Neutrophil (primary cell): ENCODE data around the gene CTNNA2.
"Not testable (repeated sequence)": the region's sequence is repeated elsewhere in the genome, so short reads cannot be mapped to it uniquely, and the experiment has no call there.

Source experiments
- H3K27ac ChIP-seq: fragments of 200-600 bp; sonication (generic); 2 replicates; pipeline ENCODE4 v1.5.1; 2016; ENCODE audit warnings: mild to moderate bottlenecking, moderate library complexity
- H3K27me3 ChIP-seq: fragments of 200-600 bp; sonication (generic); 2 replicates; pipeline ENCODE4 v1.6.0; 2016; ENCODE audit warnings: mild to moderate bottlenecking
- H3K36me3 ChIP-seq: fragments of 200-600 bp; sonication (generic); 2 replicates; pipeline ENCODE4 v1.5.1; 2017
- H3K4me1 ChIP-seq, 2 experiments: fragments of 200-600 bp in 1 of 2; sonication (generic) in 1 of 2; 1 replicate in 1 of 2; 2 replicates in 1 of 2; pipeline versions ENCODE4 v1.5.1 to v1.6.1; 2013 to 2016; ENCODE audit warnings: low read depth in 1 of 2, low read length in 1 of 2, mild to moderate bottlenecking in 1 of 2, moderate library complexity in 1 of 2; ENCODE audit not compliant: control insufficient read depth in 1 of 2, insufficient read depth in 1 of 2
- H3K4me3 ChIP-seq, 2 experiments: fragments of 200-600 bp in 1 of 2; sonication (generic) in 1 of 2; 1 replicate in 1 of 2; 2 replicates in 1 of 2; pipeline ENCODE4 v1.5.1; 2013 to 2016; ENCODE audit warnings: low read depth in 1 of 2, low read length in 1 of 2, mild to moderate bottlenecking in 1 of 2, moderate library complexity in 1 of 2
- H3K9me3 ChIP-seq: fragments of 200-600 bp; sonication (generic); 2 replicates; pipeline ENCODE4 v1.5.1; 2016
- TF ChIP-seq, protein P1 (sequence below): fragments of 200-600 bp; sonication (generic); IDR thresholded peaks from 2 replicates; pipeline ENCODE4 v1.5.1; 2016; ENCODE audit warnings: antibody characterized with exemption

Gene CTNNA2

DNA sequence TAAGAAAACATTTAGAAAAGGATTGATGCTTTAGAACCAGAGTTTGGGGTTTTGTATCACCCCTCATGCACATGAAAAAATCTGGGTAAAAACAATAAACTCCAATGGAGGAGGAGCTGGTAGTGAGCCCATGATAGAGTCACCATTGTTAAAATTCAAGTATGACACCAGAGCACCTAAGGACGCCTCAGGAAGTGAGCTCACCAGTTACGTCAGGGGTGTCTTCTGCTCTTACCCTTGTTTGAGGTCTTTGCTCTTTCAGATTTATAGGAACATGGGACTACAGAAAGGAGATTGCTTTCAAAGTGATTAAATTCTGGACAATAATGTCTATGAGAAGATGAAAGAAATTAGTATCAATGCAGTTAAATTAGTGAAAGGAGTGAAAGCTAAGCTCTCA is 685.2 kb downstream of the CTNNA2 start:
- no peaks in the 10 kb centered on the region for H3K9me3 ChIP-seq
- TF ChIP-seq, protein P1, sequence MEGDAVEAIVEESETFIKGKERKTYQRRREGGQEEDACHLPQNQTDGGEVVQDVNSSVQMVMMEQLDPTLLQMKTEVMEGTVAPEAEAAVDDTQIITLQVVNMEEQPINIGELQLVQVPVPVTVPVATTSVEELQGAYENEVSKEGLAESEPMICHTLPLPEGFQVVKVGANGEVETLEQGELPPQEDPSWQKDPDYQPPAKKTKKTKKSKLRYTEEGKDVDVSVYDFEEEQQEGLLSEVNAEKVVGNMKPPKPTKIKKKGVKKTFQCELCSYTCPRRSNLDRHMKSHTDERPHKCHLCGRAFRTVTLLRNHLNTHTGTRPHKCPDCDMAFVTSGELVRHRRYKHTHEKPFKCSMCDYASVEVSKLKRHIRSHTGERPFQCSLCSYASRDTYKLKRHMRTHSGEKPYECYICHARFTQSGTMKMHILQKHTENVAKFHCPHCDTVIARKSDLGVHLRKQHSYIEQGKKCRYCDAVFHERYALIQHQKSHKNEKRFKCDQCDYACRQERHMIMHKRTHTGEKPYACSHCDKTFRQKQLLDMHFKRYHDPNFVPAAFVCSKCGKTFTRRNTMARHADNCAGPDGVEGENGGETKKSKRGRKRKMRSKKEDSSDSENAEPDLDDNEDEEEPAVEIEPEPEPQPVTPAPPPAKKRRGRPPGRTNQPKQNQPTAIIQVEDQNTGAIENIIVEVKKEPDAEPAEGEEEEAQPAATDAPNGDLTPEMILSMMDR, result no peak
- H3K27me3 ChIP-seq, result no peaks in the 10 kb centered on the region
- no peak overlapping the region for H3K4me3 ChIP-seq
- no peaks in the 10 kb centered on the region for H3K36me3 ChIP-seq
- no peaks in the 10 kb centered on the region for H3K4me1 ChIP-seq
- H3K27ac ChIP-seq, result no peak overlapping the region

DNA sequence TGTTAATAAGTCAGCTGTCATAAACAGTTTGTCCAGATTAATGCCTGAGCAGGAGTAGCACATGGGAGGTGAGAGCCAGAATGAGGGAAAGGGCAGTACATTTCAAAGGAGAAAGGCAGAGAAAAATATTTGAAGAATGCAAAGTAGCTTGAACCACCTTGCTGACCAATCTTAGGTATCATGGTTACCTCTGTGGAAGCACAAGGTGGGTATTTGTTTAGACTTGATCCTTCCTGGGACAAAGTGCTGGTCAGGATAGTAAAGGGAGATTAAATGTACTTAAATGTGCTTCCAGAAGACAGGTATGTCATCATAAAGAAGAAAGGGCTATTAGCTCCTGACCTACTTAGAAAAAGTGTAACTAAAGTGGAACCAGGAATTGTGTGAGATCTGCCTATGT is 686.7 kb downstream of the CTNNA2 start:
- Histone ChIP-seq H3K27ac (no peak overlapping the region), H3K4me3 (no peak overlapping the region), H3K9me3 (no peaks in the 10 kb centered on the region), H3K27me3 (no peaks in the 10 kb centered on the region), H3K4me1 (no peaks in the 10 kb centered on the region), H3K36me3 (no peaks in the 10 kb centered on the region)
- TF ChIP-seq, protein P1, result no peak

DNA sequence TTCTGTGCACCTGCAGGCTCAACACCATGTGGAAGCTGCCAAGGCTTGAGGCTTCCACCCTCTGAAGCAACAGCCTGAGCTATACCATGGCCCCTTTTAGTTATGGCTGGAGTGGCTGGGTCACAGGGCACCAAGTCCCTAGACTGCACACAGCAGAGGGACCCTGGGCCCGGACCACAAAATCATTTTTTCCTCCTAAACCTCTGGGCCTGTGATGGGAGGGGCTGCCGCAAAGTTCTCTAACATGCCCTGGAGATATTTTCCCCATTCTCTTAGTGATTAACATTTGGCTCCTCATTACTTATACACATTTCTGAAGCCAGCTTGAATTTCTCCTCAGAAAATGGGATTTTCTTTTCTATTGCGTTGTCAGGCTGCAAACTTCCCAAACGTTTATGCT is 691.1 kb downstream of the CTNNA2 start:
- not testable (repeated sequence) for H3K4me3 ChIP-seq, H3K27me3 ChIP-seq

GRCh38 chr2:80205498-80205897 is 692.6 kb downstream of the CTNNA2 start:
- TF ChIP-seq, protein P1, result no peak
- Histone ChIP-seq H3K36me3 (no peaks in the 10 kb centered on the region), H3K27ac (no peak overlapping the region), H3K4me3 (no peak overlapping the region), H3K27me3 (no peaks in the 10 kb centered on the region), H3K9me3 (no peaks in the 10 kb centered on the region), H3K4me1 (no peaks in the 10 kb centered on the region)

More for the DNA sequence above, 691.1 kb downstream of the CTNNA2 start:
- H3K27ac ChIP-seq, H3K4me1 ChIP-seq, H3K9me3 ChIP-seq, H3K36me3 ChIP-seq: not testable (repeated sequence)

DNA sequence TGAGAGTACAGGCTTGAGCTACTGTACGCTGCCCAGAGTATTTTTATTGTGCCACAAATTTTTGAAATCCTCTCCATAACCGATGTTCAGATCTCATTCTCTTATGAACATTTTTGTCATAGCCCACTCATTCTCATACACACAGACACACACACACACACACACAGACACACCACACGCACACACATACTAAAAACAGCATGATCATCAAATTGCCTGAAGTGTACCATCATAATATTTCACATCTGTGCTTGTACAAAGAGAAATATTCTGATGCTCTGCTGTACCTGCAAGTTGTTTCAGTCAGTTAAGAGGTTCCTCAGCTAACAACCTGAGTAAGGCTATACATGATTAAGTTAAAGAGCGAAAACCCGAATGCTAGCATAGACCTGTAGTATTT is 696.6 kb downstream of the CTNNA2 start:
- no peaks in the 10 kb centered on the region for H3K27me3 ChIP-seq
- TF ChIP-seq, protein P1, result no peak
- no peaks in the 10 kb centered on the region for H3K4me1 ChIP-seq
- no peaks in the 10 kb centered on the region for H3K36me3 ChIP-seq
- H3K27ac ChIP-seq, result no peak overlapping the region
- H3K4me3 ChIP-seq, result no peak overlapping the region
- no peaks in the 10 kb centered on the region for H3K9me3 ChIP-seq

GRCh38 chr2:80217446-80217845 is 704.6 kb downstream of the CTNNA2 start:
- H3K4me3 ChIP-seq, result no peak overlapping the region
- TF ChIP-seq, protein P1, result no peak
- no peaks in the 10 kb centered on the region for H3K4me1 ChIP-seq
- H3K27ac ChIP-seq, result no peak overlapping the region
- no peaks in the 10 kb centered on the region for H3K36me3 ChIP-seq
- H3K27me3 ChIP-seq, result no peaks in the 10 kb centered on the region
- no peaks in the 10 kb centered on the region for H3K9me3 ChIP-seq
